GM21367 (cell line): ENCODE data around the gene ABLIM3.
"Not testable (repeated sequence)": the region's sequence is repeated elsewhere in the genome, so short reads cannot be mapped to it uniquely, and the experiment has no call there.

Experiments
- ATAC-seq: cut with Tn5 transposase; IDR thresholded peaks from one replicate; pipeline ENCODE4 v1.9.1; 2021; ENCODE audit not compliant: unreplicated experiment

The ABLIM3 gene

GRCh38 chr5:149185067-149185466 lies 43.8 kb downstream of the ABLIM3 start:
- no peak for ATAC-seq

- ATAC-seq = no peak
These were observed 45.2 kb downstream of the ABLIM3 start for GRCh38 chr5:149186506-149186905.

- not testable (repeated sequence) for ATAC-seq
These were observed 46.3 kb downstream of the ABLIM3 start for GRCh38 chr5:149187617-149188016.

DNA sequence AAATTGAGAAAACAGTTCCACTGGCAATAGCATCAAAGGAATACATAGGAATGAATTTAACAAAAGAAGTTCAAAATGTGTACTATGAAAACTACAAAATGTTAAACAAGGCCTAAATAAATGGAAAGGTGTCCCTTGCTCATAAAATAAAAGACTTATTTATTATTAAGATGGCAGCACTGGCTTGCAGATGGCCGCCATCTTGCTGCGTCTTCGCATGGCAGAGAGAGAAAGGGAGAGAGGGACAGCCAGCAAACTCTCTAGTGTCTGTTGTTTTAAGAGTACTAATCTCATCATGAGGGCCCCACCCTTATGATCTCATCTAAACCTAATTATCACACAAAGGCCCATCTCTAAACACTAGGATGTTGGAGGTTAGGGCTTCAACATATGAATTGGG lies 47.1 kb downstream of the ABLIM3 start:
- ATAC-seq = no peak

DNA sequence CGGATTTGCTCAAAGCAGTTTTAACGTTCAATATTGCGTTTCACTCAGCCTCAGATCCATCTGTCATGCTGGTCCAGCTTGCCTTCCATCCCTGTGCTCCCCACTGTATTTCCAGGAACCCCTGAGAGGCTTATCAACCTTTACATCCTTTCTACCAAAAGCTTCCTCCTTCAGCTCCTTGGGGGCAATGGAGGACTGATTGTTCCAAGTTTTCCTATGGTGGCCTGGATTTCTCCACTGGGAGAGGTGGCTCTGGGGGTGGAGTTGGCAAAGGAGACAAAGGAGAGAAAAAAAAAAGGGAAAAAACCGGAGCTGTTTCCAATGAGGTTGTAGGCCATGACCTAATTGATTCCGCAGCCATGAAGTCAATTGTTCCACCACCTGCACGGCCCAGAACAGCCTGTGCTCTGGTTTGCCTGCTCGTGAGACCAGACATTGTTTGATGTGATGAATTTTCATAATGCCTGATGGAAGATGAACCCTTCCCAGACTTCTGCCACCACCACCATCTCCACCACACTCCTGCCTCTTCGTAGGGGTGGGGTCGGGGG lies 54.1 kb downstream of the ABLIM3 start:
- no peak for ATAC-seq

DNA sequence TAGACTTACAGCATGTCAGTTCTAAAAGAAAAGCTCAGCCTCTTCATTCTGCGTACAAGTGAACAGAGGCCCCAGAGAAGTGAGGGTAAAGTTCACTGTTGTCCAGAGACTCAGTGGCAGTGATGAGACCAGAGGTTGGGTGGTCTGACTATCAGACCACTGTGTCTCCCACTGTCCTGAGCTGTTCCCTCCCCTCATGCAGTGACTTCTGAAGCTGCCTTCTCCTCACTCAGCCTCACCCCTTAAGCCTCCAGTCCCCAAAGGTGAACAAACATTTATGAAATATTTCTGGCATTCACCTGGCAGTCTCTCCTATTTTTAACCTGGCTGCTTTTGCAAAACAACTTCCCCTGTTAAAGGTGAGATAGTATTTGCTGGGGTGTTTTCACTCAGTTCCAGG lies 54.7 kb downstream of the ABLIM3 start:
- ATAC-seq = no peak

GRCh38 chr5:149198148-149198547 lies 56.9 kb downstream of the ABLIM3 start:
- ATAC-seq = no peak

GRCh38 chr5:149200355-149200754 lies 59.1 kb downstream of the ABLIM3 start:
- no peak for ATAC-seq

GRCh38 chr5:149201121-149201637 lies 59.9 kb downstream of the ABLIM3 start:
- ATAC-seq = no peak

DNA sequence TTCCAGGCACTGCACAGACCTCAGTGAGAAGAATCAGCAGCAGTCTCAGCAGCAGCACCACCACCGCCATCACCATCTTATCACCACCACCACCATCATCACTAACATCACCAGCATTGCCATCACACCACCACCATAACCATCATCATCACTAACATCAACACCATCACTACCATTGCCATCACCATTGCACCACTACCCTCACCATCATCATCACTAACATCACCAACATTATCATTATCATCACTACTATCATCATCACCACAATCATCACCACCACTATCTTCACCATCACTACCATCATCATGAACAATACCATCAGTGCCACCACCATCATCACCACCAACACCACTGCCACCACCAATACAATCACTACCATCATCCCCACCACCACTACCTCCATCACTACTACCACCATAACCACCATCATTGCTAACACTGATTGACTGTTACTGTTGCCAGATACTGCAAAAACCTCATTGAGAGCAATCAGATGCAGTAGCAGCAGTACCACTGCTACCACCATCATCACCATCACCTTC lies 61.7 kb downstream of the ABLIM3 start:
- no peak for ATAC-seq

GRCh38 chr5:149203921-149204441 lies 62.7 kb downstream of the ABLIM3 start:
- ATAC-seq = no peak

DNA sequence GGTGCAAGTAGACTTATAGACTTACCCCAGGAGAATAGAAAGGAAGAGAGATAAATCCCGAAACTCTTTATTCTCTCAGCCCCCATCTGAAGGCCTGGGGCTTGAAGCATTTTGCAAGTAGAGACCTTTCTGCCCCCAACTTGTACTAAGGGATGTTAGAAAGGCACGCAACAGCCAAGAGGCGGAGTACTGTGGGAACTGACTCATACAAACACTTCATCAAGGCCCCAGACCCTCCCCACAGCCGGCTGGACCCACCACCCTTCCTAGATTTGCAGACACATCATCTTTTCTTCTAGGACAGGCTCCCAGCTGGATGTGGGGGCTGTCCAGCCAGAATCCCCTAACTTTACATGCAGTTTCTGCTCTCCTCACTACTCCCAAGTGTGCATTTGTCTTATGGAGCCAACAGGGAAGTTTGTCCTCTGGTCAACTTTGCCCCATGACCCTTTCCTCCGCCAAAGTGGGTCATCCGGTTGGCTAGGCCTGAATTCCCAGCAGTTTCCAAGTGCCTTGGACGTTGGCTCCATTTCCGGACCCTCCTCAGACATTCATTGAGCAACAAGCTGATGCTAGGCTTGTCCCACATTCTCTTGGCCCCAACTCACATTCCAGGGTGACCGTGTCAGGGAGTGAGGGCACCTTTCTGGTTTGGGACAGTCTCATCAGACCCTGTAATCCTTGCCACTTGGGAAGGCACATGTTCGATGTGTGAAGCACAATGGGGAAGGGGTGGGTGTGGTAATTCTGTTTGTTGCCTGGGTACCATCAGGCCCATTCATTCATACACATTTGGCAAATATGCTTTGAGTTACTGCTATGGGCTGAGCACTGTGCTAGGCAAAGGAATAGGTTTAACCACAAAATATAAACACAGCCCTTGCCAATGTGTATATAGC lies 64.6 kb downstream of the ABLIM3 start:
- ATAC-seq = no peak

GRCh38 chr5:149206524-149207141 lies 65.3 kb downstream of the ABLIM3 start:
- ATAC-seq = no peak

- ATAC-seq = no peak
These were observed 66.5 kb downstream of the ABLIM3 start for GRCh38 chr5:149207831-149208230.

GRCh38 chr5:149210225-149210624 lies 68.9 kb downstream of the ABLIM3 start:
- ATAC-seq = no peak

GRCh38 chr5:149210968-149211490 lies 69.7 kb downstream of the ABLIM3 start:
- ATAC-seq = no peak

- ATAC-seq = no peak
These were observed 70.3 kb downstream of the ABLIM3 start for GRCh38 chr5:149211566-149211965.

DNA sequence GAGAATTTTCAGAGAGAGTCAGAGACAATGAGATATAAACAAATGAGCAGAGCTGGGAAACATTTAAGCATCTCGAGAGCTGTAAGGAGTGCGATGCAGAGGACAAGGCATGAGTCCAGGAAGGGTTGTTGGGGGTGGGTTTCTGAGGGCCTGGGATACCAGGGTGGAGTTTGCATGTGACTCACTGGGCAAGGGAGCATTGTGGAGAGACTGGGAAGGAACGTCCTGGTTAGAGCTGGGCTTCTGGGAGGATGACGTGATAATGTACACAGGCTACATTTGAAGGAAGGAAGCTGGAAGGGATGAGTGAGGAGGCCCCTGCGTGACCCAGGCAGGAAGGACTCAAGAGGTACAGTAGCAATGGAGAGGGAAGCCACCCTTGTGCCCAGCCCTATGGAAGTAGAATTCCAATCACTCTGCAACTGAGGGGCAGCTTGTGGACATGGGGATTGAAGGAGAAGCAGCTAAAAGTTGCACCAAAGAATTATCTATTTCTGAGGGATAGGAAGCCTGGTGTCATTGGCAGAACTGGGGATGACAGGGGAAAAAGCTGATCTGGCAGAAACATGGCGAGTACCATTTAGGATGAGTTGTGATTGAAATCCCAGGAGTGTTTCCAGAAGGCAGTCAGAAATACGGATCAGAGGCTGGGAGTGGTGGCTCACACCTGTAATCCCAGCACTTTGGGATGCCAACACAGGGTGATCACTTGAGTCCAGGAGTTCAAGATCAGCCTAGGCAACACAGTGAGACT lies 71.1 kb downstream of the ABLIM3 start:
- ATAC-seq = no peak

- no peak for ATAC-seq
These were observed 72.1 kb downstream of the ABLIM3 start for GRCh38 chr5:149213264-149213880.
